Right lobe of liver (tissue), 4 donors: ENCODE data around the gene WDR83.

Experiments used
- POLR2A ChIP-seq: fragments of 450-650 bp; IDR thresholded peaks from one replicate; pipeline ENCODE4 v1.6.1; 2017; ENCODE audit warnings: antibody characterized with exemption, mild to moderate bottlenecking
- TF ChIP-seq, protein P1 (sequence below), 4 donors: fragments of 200-600 bp in 3 of 4; fragments of 450-650 bp in 1 of 4; IDR thresholded peaks; one replicate each; pipeline versions ENCODE4 v1.5.1 to v1.8.0; 2016 to 2022; ENCODE audit warnings: antibody characterized with exemption in 4 of 4, mild to moderate bottlenecking in 2 of 4
- donor health status: DM: no; HTN: no; CAD: no.
- donor health status: DM: no; HTN: no; CAD: no.
- donor health status: DM: no; HTN: yes; CAD: no.

GRCh38 chr19:12655546-12655945 is 11.1 kb upstream of the WDR83 start:
- TF ChIP-seq POLR2A = no peak
- TF ChIP-seq, protein P1, sequence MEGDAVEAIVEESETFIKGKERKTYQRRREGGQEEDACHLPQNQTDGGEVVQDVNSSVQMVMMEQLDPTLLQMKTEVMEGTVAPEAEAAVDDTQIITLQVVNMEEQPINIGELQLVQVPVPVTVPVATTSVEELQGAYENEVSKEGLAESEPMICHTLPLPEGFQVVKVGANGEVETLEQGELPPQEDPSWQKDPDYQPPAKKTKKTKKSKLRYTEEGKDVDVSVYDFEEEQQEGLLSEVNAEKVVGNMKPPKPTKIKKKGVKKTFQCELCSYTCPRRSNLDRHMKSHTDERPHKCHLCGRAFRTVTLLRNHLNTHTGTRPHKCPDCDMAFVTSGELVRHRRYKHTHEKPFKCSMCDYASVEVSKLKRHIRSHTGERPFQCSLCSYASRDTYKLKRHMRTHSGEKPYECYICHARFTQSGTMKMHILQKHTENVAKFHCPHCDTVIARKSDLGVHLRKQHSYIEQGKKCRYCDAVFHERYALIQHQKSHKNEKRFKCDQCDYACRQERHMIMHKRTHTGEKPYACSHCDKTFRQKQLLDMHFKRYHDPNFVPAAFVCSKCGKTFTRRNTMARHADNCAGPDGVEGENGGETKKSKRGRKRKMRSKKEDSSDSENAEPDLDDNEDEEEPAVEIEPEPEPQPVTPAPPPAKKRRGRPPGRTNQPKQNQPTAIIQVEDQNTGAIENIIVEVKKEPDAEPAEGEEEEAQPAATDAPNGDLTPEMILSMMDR (IDR thresholded peaks at IDR 0.05) = no peak
